T-helper 9 cell (primary cell): ENCODE data around the gene POLR3K.

ENCODE experiments used
- DNase-seq: peaks from one replicate; pipeline ENCODE4 v3.0.0-alpha.2; 2020
- total RNA-seq, 2 donors: gene quantifications; one replicate each; lab custom pipeline; 2026; lab: John Stamatoyannopoulos, UW

Gene POLR3K
- 2.9 to 9.9 reads per million in 2 donors for total RNA-seq

GRCh38 chr16:53346-54236 is at the start of gene POLR3K, which contains the start of gene SNRNP25:
POLR3K (minus strand) TSS chr16:53608; CDS start chr16:53586, 22 bp downstream.
SNRNP25 (plus strand) TSS chr16:53828; CDS start chr16:54017, 189 bp downstream.
- DNase-seq = peak; percentile 97

- no peak for DNase-seq
Observed at GRCh38 chr16:102060-102855, 48.9 kb upstream of the POLR3K start.

GRCh38 chr16:101586-101985 is 48.2 kb upstream of the POLR3K start:
- no peak for DNase-seq

- no peak for DNase-seq
Observed at GRCh38 chr16:100989-101388, 47.6 kb upstream of the POLR3K start.

- DNase-seq = no peak
Observed at GRCh38 chr16:97822-98221, 44.4 kb upstream of the POLR3K start.

GRCh38 chr16:96935-97381 is 43.5 kb upstream of the POLR3K start:
- DNase-seq = peak; percentile 88

- DNase-seq = no peak
Observed at GRCh38 chr16:94918-95265, 41.5 kb upstream of the POLR3K start.

GRCh38 chr16:92431-93339 is 39.3 kb upstream of the POLR3K start:
- DNase-seq = no peak

GRCh38 chr16:91484-91883 is 38.1 kb upstream of the POLR3K start:
- no peak for DNase-seq

- no peak for DNase-seq
Observed at GRCh38 chr16:89391-90302, 36.2 kb upstream of the POLR3K start.

- DNase-seq = no peak
Observed at GRCh38 chr16:88613-89012, 35.2 kb upstream of the POLR3K start.

GRCh38 chr16:86483-86952 is 33.1 kb upstream of the POLR3K start:
- no peak for DNase-seq

- no peak for DNase-seq
Observed at GRCh38 chr16:85865-86264, 32.5 kb upstream of the POLR3K start.

- DNase-seq = no peak
Observed at GRCh38 chr16:85407-85782, 32.0 kb upstream of the POLR3K start.

GRCh38 chr16:84718-85406 is 31.5 kb upstream of the POLR3K start:
- DNase-seq = no peak

GRCh38 chr16:83781-84615 is 30.6 kb upstream of the POLR3K start:
- no peak for DNase-seq

- DNase-seq = no peak
Observed at GRCh38 chr16:83060-83603, 29.7 kb upstream of the POLR3K start.

GRCh38 chr16:79151-80054 is 26.0 kb upstream of the POLR3K start:
- DNase-seq = no peak
